22Rv1 (cell line): ENCODE data around the gene DBN1.

Source experiments
- H3K27ac ChIP-seq: fragments of 450-650 bp; 2 replicates; pipeline ENCODE4 v1.5.1; 2017
- CTCF ChIP-seq: fragments of 450-650 bp; IDR thresholded peaks from 2 replicates; pipeline ENCODE4 v1.5.1; 2017; ENCODE audit warnings: mild to moderate bottlenecking
- ZFX ChIP-seq: fragments of 450-650 bp; IDR thresholded peaks from 2 replicates; pipeline ENCODE4 v1.6.1; 2017; ENCODE audit warnings: antibody characterized with exemption, borderline replicate concordance

Gene DBN1

GRCh38 chr5:177474846-177475562, 1.6 kb upstream of the DBN1 start:
- no peak for TF ChIP-seq CTCF
- no peak for TF ChIP-seq ZFX
- peak overlapping the region; percentile 20; the same call in 1 of the 2 replicates for H3K27ac ChIP-seq

GRCh38 chr5:177474002-177474476, 605 bp upstream of the DBN1 start:
- H3K27ac ChIP-seq, result peak overlapping the region; percentile 20; the same call in 1 of the 2 replicates
- no peak for TF ChIP-seq ZFX

GRCh38 chr5:177472460-177473442, 683 bp downstream of the DBN1 start:
- H3K27ac ChIP-seq, result peak overlapping the region; percentile 64
- TF ChIP-seq ZFX, result no peak
- TF ChIP-seq CTCF, result no peak

GRCh38 chr5:177471610-177472356, 1.7 kb downstream of the DBN1 start:
- peak overlapping the region; percentile 64; the same call in 1 of the 2 replicates for H3K27ac ChIP-seq

GRCh38 chr5:177470759-177471536, 2.5 kb downstream of the DBN1 start:
- H3K27ac ChIP-seq, result no peak overlapping the region
- TF ChIP-seq ZFX (no peak), CTCF (no peak)

More at GRCh38 chr5:177471610-177472356, 1.7 kb downstream of the DBN1 start:
- TF ChIP-seq CTCF (no peak), ZFX (no peak)

- no peak overlapping the region for H3K27ac ChIP-seq
Measured at GRCh38 chr5:177469750-177470525, 3.5 kb downstream of the DBN1 start.

More at GRCh38 chr5:177469750-177470525, 3.5 kb downstream of the DBN1 start:
- no peak for TF ChIP-seq ZFX
- TF ChIP-seq CTCF, result no peak
